Uterus (tissue), 2 donors: ENCODE measurements around the gene USF2.

Experiments
- CTCF ChIP-seq, 4 experiments: fragments of 200-600 bp in 2 of 4; fragments of 450-650 bp in 2 of 4; sonication (generic) in 2 of 4; IDR thresholded peaks; one replicate each; pipeline ENCODE4 v1.5.1; 2016 to 2019; ENCODE audit warnings: antibody characterized with exemption in 4 of 4, mild to moderate bottlenecking in 2 of 4, moderate library complexity in 1 of 4
- POLR2A ChIP-seq, 2 donors: fragments of 450-650 bp; IDR thresholded peaks; one replicate each; pipeline ENCODE4 v1.6.1; 2016; ENCODE audit warnings: antibody characterized with exemption in 2 of 2, mild to moderate bottlenecking in 1 of 2, moderate library complexity in 1 of 2

GRCh38 chr19:35329323-35329722 is 60.6 kb downstream of the USF2 start:
- no peak for TF ChIP-seq CTCF (IDR thresholded peaks at IDR 0.05)
- TF ChIP-seq POLR2A (IDR thresholded peaks at IDR 0.05) = no peak
